Stimulated activated effector memory CD8-positive, alpha-beta T cell treated with anti-CD3 and anti-CD28 coated beads, Interleukin-12 subunit alpha, Interleukin-12 subunit beta, amount 100 ng/mL, for 72 hours (primary cell): Measurements from ENCODE around the gene CTRB1.

Experiments used
- ATAC-seq: fragments of 150-1000 bp; cut with Tn5 transposase; 2 replicates; pipeline ENCODE4 v1.10.0; 2021
- DNase-seq, 2 donors: peaks; one replicate each; pipeline ENCODE4 v3.0.0; 2021 to 2022; ENCODE audit warnings: low spot score in 2 of 2
- H3K27ac Mint-ChIP-seq: one replicate; pipeline ENCODE4 v1.8.0; 2022; ENCODE audit warnings: mild to moderate bottlenecking, mixed read lengths
- H3K36me3 Mint-ChIP-seq: one replicate; pipeline ENCODE4 v1.8.0; 2022; ENCODE audit warnings: mild to moderate bottlenecking, mixed read lengths
- H3K4me1 Mint-ChIP-seq: one replicate; pipeline ENCODE4 v1.8.0; 2022; ENCODE audit warnings: mixed read lengths
- H3K4me3 Mint-ChIP-seq: one replicate; pipeline ENCODE4 v1.8.0; 2022; ENCODE audit warnings: mild to moderate bottlenecking, mixed read lengths
- H3K9me3 Mint-ChIP-seq: one replicate; pipeline ENCODE4 v1.8.0; 2022; ENCODE audit warnings: mixed read lengths

The CTRB1 gene

GRCh38 chr16:75273054-75273925 lies 54.5 kb downstream of the CTRB1 start:
- Mint-ChIP-seq H3K4me1 (peaks cover 7% of the 10 kb centered on the region), H3K36me3 (no peaks in the 10 kb centered on the region), H3K9me3 (no peaks in the 10 kb centered on the region), H3K27ac (no peak overlapping the region), H3K4me3 (no peak overlapping the region)
- ATAC-seq (no peak), DNase-seq (no peak)
